GM18861 (cell line): ENCODE results near the gene TNFRSF12A.

Experiments
- ATAC-seq: cut with Tn5 transposase; IDR thresholded peaks from one replicate; pipeline ENCODE4 v1.9.1; 2021; ENCODE audit not compliant: unreplicated experiment

Gene TNFRSF12A

GRCh38 chr16:3025032-3026002 is 5.1 kb downstream of the TNFRSF12A start:
- no peak for ATAC-seq

DNA sequence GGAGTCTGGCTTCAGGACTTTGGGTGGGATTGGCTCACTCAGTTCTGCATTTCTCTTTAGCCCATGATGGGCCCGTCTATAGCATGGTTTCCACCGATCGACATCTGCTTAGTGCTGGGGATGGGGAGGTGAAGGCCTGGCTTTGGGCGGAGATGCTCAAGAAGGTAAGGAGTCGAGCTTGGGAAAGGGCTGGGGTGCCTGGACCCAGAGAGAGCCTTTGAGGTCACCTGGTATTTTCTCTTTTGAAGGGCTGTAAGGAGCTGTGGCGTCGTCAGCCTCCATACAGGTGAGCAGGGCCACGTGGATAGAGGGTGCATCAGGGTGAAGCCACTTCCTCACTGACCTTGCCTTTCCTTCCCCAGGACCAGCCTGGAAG is 5.8 kb downstream of the TNFRSF12A start:
- no peak for ATAC-seq

- ATAC-seq = no peak
Measured at GRCh38 chr16:3026609-3027488, 6.7 kb downstream of the TNFRSF12A start.

GRCh38 chr16:3027489-3027795 is 7.3 kb downstream of the TNFRSF12A start:
- ATAC-seq = no peak

GRCh38 chr16:3027983-3028715 is 8.0 kb downstream of the TNFRSF12A start:
- no peak for ATAC-seq

- ATAC-seq = no peak
Measured at GRCh38 chr16:3028716-3029319, 8.7 kb downstream of the TNFRSF12A start.

DNA sequence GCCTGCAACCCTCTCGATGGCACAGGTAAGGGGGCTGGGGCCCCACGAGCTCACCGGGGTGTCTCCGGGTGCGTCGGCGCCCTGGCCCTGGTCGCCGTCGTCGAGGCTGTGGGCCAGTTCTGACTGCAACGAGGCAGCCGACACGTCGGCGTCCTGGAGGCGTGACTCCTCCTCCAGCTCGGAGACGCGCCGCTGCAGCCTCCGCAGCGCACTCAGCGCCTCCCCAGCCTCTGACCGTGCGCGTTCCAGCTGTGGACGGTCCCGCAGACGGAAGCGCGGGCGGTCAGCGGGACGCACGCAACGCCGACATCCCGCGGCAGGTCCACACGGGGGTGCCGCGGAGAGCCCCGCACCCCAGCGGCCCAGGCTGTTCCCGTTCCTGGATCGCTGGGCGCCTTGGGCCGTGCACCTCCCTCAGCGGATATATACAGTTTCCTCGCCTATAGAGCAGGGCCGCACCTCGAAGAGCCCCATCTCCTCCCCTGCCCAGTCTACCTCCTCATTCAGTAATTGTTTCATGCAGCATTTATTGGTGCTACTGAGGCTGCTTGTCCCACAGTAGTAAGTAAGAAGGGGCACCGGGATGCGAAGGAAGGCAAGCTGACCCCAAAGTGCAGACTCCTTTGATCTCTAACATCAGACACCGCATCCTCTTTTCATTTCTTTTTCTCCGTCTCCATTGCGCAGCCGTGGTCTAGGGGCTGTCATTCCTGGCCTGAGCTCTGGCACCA is 9.5 kb downstream of the TNFRSF12A start:
- ATAC-seq = no peak

GRCh38 chr16:3030222-3031212 is 10.3 kb downstream of the TNFRSF12A start:
- ATAC-seq = no peak

DNA sequence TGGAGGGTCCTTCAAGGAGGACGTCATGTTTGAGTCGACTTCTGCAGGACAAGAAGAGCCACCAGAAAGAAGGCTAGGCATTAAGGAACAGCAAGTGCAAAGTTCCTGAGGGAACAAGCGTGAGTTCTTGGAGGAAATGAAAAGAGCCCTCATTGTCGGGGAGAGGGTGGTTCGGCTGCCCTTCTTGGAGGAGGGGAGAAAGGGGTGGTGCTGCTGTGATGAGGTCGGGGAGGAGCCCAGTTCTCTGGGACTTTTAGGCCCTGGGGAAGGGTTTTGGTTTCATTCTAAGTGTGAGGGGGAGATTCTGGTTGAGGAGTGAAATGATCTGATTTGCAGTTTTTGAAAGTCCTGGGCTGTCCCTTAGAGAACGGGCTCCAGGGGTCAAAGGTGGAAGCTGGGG is 12.5 kb downstream of the TNFRSF12A start:
- ATAC-seq = no peak

- ATAC-seq = no peak
Measured at GRCh38 chr16:3035289-3035971, 15.3 kb downstream of the TNFRSF12A start.

- no peak for ATAC-seq
Measured at GRCh38 chr16:3035972-3036725, 16.0 kb downstream of the TNFRSF12A start.

DNA sequence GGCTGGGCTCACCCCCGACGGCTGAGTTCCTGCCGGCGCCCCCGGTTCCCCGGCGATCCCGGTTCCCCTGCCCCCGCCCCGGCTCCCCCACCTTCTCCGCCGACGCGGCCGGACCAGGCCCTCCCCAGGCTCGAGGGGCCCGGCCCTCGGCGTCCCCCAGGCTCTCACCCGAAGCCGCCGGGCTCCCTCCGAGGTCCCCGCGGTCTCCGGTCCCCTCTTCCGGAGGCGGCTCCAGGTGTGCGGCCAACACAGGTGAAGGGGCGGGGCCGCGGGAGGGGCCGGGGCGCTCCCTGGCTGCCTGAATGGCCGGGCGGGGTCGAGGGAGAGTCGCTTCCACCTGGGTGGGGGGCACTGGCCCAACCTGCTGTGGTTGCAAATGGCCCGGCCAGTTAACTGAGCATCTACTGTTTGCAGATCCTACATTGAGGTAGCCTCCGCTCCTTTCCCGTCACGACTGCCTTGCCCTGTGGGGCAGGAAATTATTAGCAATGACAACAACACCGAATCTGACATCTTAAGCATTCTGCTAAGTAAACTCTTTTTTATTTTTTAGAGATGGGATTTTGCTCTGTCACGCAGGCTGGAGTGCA is 16.7 kb downstream of the TNFRSF12A start, which contains the start of gene BICDL2:
Gene BICDL2, minus strand, starts transcription at position 219 of the 590 bp plus-strand sequence. CDS start 1,448 bp downstream, outside the sequence.
- ATAC-seq = no peak

GRCh38 chr16:3038256-3038655 is 18.1 kb downstream of the TNFRSF12A start:
- no peak for ATAC-seq

GRCh38 chr16:3038896-3039295 is 18.7 kb downstream of the TNFRSF12A start:
- no peak for ATAC-seq

DNA sequence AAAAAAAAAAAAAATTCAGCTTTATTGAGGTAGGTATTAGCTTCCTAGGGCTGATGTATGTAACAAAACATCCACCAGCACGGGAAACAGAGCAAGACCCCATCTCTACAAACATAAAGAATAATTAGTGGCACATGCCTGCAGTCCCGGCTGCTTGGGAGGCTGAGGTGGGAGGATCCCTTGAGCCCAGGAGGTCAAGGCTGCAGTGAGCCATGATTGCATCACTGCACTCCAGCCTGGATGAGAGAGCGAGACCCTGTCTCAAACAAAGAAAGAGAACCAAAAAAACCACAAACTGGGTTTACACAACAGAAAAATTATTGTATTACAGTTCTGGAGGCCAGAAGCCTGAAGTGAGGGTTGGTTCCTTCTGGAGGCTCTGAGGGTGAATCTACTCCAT is 22.2 kb downstream of the TNFRSF12A start:
- no peak for ATAC-seq

DNA sequence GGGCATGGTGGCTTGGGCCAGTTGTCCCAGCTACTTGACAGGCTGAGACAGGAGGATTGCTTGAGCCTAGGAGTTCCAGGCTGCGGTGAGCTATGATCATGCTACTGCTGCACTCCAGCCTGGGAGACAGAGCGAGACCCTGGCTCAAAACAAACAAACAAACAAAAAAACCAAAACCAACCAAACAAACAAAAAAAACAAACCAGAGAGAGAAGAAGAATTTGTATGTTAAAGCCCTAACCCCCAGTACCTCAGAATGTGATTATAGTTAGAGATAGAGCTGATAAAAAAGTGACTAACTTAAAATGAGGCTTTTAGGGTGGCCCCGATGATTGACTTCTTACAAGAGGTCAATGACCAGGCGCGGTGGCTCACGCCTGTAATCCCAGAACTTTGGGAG is 24.5 kb downstream of the TNFRSF12A start:
- no peak for ATAC-seq
